Measurements from ENCODE around the gene AKAP7. TPM values are rescaled to one million over a fixed set of nuclear protein-coding genes. Genes with fewer than 3 reads are reported as not detected.
A peak's percentile ranks its signal among the peaks of the same experiment; 100 is the strongest.

AKAP7 gene
- total RNA-seq, 4 donors from 2014 or later, result 2.1 to 11.4 (median 4.4) TPM

- Histone ChIP-seq H3K27ac (no peak overlapping the region), H3K36me3 (peaks cover 0 to 35% (median 0%) of the 10 kb centered on the region in 3 donors), H3K4me1 (no peaks in the 10 kb centered on the region), H3K27me3 (no peaks in the 10 kb centered on the region), H3K4me3 (no peak overlapping the region), H3K9me3 (no peaks in the 10 kb centered on the region)
- TF ChIP-seq POLR2A (IDR thresholded peaks at IDR 0.05), result no peak
- TF ChIP-seq CTCF (IDR thresholded peaks at IDR 0.05), result no peak
- no peak for DNase-seq
- intact Hi-C loops (cut with DNase I), result no loop called here
- WGBS, 2 donors, result 78 to 100% methylated on average over 2 of the region's 2 CpGs
These were observed 40.3 kb downstream of the AKAP7 start for GRCh38 chr6:131175564-131175963.

- intact Hi-C loops (cut with DNase I), result no loop called here
- Histone ChIP-seq H3K27ac (no peak overlapping the region), H3K27me3 (no peaks in the 10 kb centered on the region), H3K4me3 (no peak overlapping the region), H3K9me3 (no peaks in the 10 kb centered on the region), H3K36me3 (peaks cover 0 to 35% (median 0%) of the 10 kb centered on the region in 3 donors), H3K4me1 (no peaks in the 10 kb centered on the region)
- no peak for DNase-seq
- TF ChIP-seq CTCF (IDR thresholded peaks at IDR 0.05), result no peak
- TF ChIP-seq POLR2A (IDR thresholded peaks at IDR 0.05), result no peak
- WGBS, 2 donors, result 96 to 98% methylated on average over 6 of the region's 6 CpGs
These were observed 42.7 kb downstream of the AKAP7 start for GRCh38 chr6:131177996-131178395.

- 44 to 45% methylated on average over 5 of the region's 5 CpGs for WGBS, 2 donors
- Histone ChIP-seq H3K4me1 (no peaks in the 10 kb centered on the region), H3K27ac (no peak overlapping the region), H3K27me3 (no peaks in the 10 kb centered on the region), H3K4me3 (no peak overlapping the region), H3K36me3 (peaks cover 0 to 33% (median 0%) of the 10 kb centered on the region in 3 donors), H3K9me3 (no peaks in the 10 kb centered on the region)
- TF ChIP-seq CTCF (IDR thresholded peaks at IDR 0.05) (peak in 4 of 6 experiments; percentile 17 to 45 (median 28)), POLR2A (IDR thresholded peaks at IDR 0.05) (no peak)
- intact Hi-C loops (cut with DNase I), result loop anchor here (10.0 kb wide), 1 partner anchor 352 kb away; no protein-coding TSS in a partner anchor
- no peak for DNase-seq
These were observed 47.7 kb downstream of the AKAP7 start for GRCh38 chr6:131182991-131183425.

GRCh38 chr6:131183427-131184095 lies 48.3 kb downstream of the AKAP7 start:
- no peak overlapping the region for H3K27ac ChIP-seq
- no peak for DNase-seq
- TF ChIP-seq CTCF (IDR thresholded peaks at IDR 0.05) (no peak), POLR2A (IDR thresholded peaks at IDR 0.05) (no peak)
- H3K9me3 ChIP-seq, result no peaks in the 10 kb centered on the region
- intact Hi-C loops (cut with DNase I), result loop anchor here (10.0 kb wide), 1 partner anchor 351 kb away; no protein-coding TSS in a partner anchor
- peaks cover 0 to 30% (median 0%) of the 10 kb centered on the region in 3 donors for H3K36me3 ChIP-seq
- H3K4me1 ChIP-seq, result no peaks in the 10 kb centered on the region
- WGBS, 2 donors, result 79 to 96% methylated on average over 3 to 5 of the region's 5 CpGs
- no peak overlapping the region for H3K4me3 ChIP-seq
- H3K27me3 ChIP-seq, result no peaks in the 10 kb centered on the region

GRCh38 chr6:131191590-131191989 lies 56.3 kb downstream of the AKAP7 start:
- Histone ChIP-seq H3K4me1 (no peaks in the 10 kb centered on the region), H3K9me3 (peaks cover 0 to 9% (median 3%) of the 10 kb centered on the region in 3 donors), H3K4me3 (no peak overlapping the region), H3K36me3 (peaks cover 0 to 10% (median 0%) of the 10 kb centered on the region in 3 donors), H3K27me3 (no peaks in the 10 kb centered on the region), H3K27ac (no peak overlapping the region)
- 89 to 93% methylated on average over 2 to 3 of the region's 3 CpGs for whole genome bisulfite sequencing, 2 donors
- no peak for DNase-seq
- TF ChIP-seq POLR2A (IDR thresholded peaks at IDR 0.05) (no peak), CTCF (IDR thresholded peaks at IDR 0.05) (no peak)
- intact Hi-C loops (cut with DNase I), result no loop called here

All from esophagus squamous epithelium (tissue), 5 donors.